CD8-positive, alpha-beta memory T cell (primary cell): ENCODE results near the gene PRICKLE1. TPM values are rescaled to one million over a fixed set of nuclear protein-coding genes. Genes with fewer than 3 reads are reported as not detected.

Experiments used
- CTCF ChIA-PET: fragments of 350-600 bp; sonication (Branson Sonifier 250); formaldehyde crosslinking; loops from one replicate; lab custom pipeline; 2021; ENCODE audit warnings: antibody characterized with exemption; lab: Charles Lee
- POLR2A ChIA-PET: fragments of 350-600 bp; sonication (Branson Sonifier 250); formaldehyde crosslinking; loops from one replicate; lab custom pipeline; 2021; ENCODE audit warnings: antibody characterized with exemption; lab: Charles Lee
- DNase-seq, 5 donors: peaks; one replicate each; pipeline versions ENCODE4 v3.0.0 to v3.0.0-alpha.2; 2020 to 2022; ENCODE audit warnings: mixed read lengths in 1 of 5
- H3K27ac ChIP-seq: one replicate; pipeline ENCODE4 v1.7.0; 2013; ENCODE audit warnings: low read depth, mild to moderate bottlenecking, low read length, moderate library complexity
- H3K27me3 ChIP-seq: 2 replicates; pipeline ENCODE4 v1.7.0; 2013; ENCODE audit warnings: low read length, mild to moderate bottlenecking; ENCODE audit not compliant: insufficient read depth, poor library complexity, severe bottlenecking
- H3K36me3 ChIP-seq: 2 replicates; pipeline ENCODE4 v1.7.0; 2013; ENCODE audit warnings: mild to moderate bottlenecking, low read length, moderate library complexity; ENCODE audit not compliant: insufficient read depth
- H3K4me1 ChIP-seq: 2 replicates; pipeline ENCODE4 v1.7.0; 2013; ENCODE audit warnings: mild to moderate bottlenecking, low read length, moderate library complexity; ENCODE audit not compliant: insufficient read depth
- H3K4me3 ChIP-seq: 2 replicates; pipeline ENCODE4 v1.7.0; 2013; ENCODE audit warnings: mild to moderate bottlenecking, low read length
- H3K9me3 ChIP-seq: 2 replicates; pipeline ENCODE4 v1.7.0; 2013; ENCODE audit warnings: mild to moderate bottlenecking, low read length
- H3K27ac Mint-ChIP-seq, 8 donors: one replicate each; pipeline ENCODE4 v1.8.0; 2020 to 2021; ENCODE audit warnings: mixed read lengths in 8 of 8, mild to moderate bottlenecking in 6 of 8, inconsistent platforms in 3 of 8, moderate library complexity in 3 of 8
- H3K27me3 Mint-ChIP-seq, 2 donors: one replicate each; pipeline ENCODE4 v1.8.0; 2020 to 2021; ENCODE audit warnings: mixed read lengths in 2 of 2, mild to moderate bottlenecking in 1 of 2, moderate library complexity in 1 of 2
- H3K36me3 Mint-ChIP-seq, 3 donors: one replicate each; pipeline ENCODE4 v1.8.0; 2020 to 2021; ENCODE audit warnings: mixed read lengths in 3 of 3, inconsistent platforms in 1 of 3, mild to moderate bottlenecking in 1 of 3
- H3K4me1 Mint-ChIP-seq, 3 donors: one replicate each; pipeline ENCODE4 v1.8.0; 2020 to 2021; ENCODE audit warnings: mixed read lengths in 3 of 3, inconsistent platforms in 1 of 3, mild to moderate bottlenecking in 1 of 3
- H3K4me3 Mint-ChIP-seq, 7 donors: one replicate each; pipeline ENCODE4 v1.8.0; 2020 to 2021; ENCODE audit warnings: mixed read lengths in 7 of 7, mild to moderate bottlenecking in 6 of 7, moderate library complexity in 4 of 7, inconsistent platforms in 2 of 7
- H3K9me3 Mint-ChIP-seq, 5 donors: one replicate each; pipeline ENCODE4 v1.8.0; 2020 to 2022; ENCODE audit warnings: mixed read lengths in 5 of 5, mild to moderate bottlenecking in 3 of 5, moderate library complexity in 2 of 5, inconsistent platforms in 1 of 5
- polyA plus RNA-seq: library from polyadenylated mRNA; unstranded; fragments of 300-500 nt; fragmentation: Illumina TruSeq; gene quantifications from one replicate; pipeline ENCODE4 v1.2.3, GENCODE V29; 2021
- total RNA-seq, 2 experiments: library from RNA; stranded (reverse); gene quantifications; one replicate each; pipeline ENCODE4 v1.2.3, GENCODE V29; 2021

PRICKLE1 gene
- total and polyA plus RNA-seq, 3 experiments from 2014 or later = 0.53 TPM; not detected in 2

GRCh38 chr12:42482041-42482747 is 107.4 kb downstream of the PRICKLE1 start:
- Mint-ChIP-seq H3K4me1 (peaks cover 9 to 14% (median 13%) of the 10 kb centered on the region in 3 donors), H3K9me3 (no peaks in the 10 kb centered on the region), H3K4me3 (peak overlapping the region; percentile 71 to 77 (median 74)), H3K36me3 (no peaks in the 10 kb centered on the region), H3K27ac (peak overlapping the region in 1 of 8 donors; percentile 17), H3K27me3 (peaks cover 25 to 78% of the 10 kb centered on the region in 2 donors)
- POLR2A ChIA-PET = no interaction called here
- Histone ChIP-seq H3K4me1 (peaks cover 7% of the 10 kb centered on the region), H3K27me3 (peaks cover 17% of the 10 kb centered on the region), H3K36me3 (no peaks in the 10 kb centered on the region), H3K9me3 (no peaks in the 10 kb centered on the region), H3K4me3 (no peak overlapping the region), H3K27ac (no peak overlapping the region)
- CTCF ChIA-PET = interaction anchor here (1.0 to 1.8 kb wide), 2 partner anchors 13 to 24 kb away, joined by 3 to 5 read pairs; no protein-coding TSS in a partner anchor
- DNase-seq = no peak

- no peak overlapping the region for H3K4me3 ChIP-seq
- CTCF ChIA-PET = no interaction called here
Measured at GRCh38 chr12:42481368-42481767, 108.2 kb downstream of the PRICKLE1 start.

DNA sequence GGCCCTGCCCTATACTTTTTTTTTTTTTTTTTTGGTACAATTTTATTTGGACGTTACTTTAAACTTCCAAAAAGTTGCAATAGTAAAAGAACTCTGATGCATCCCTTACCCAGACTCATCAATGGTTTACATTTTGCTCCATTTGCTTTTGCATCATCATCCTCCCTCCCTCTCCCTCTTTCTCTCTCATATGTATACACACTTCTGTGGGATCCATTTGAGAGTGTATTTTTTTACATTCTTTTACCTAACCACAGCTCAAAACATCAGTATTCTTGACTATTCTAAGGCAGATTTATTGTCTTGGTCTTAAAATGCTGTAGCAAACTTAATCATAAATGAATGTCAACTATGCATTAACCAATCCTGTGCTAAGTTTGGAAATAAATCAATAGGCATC is 111.6 kb downstream of the PRICKLE1 start:
- Histone ChIP-seq H3K4me3 (no peak overlapping the region), H3K27me3 (peaks cover 12% of the 10 kb centered on the region), H3K9me3 (no peaks in the 10 kb centered on the region), H3K4me1 (peaks cover 4% of the 10 kb centered on the region), H3K36me3 (no peaks in the 10 kb centered on the region), H3K27ac (no peak overlapping the region)
- DNase-seq = no peak
- Mint-ChIP-seq H3K4me1 (peaks cover 3 to 5% (median 4%) of the 10 kb centered on the region in 3 donors), H3K36me3 (no peaks in the 10 kb centered on the region), H3K27me3 (peaks cover 19 to 70% of the 10 kb centered on the region in 2 donors), H3K9me3 (no peaks in the 10 kb centered on the region), H3K27ac (no peak overlapping the region), H3K4me3 (no peak overlapping the region)
- ChIA-PET POLR2A (no interaction called here), CTCF (no interaction called here)

More at GRCh38 chr12:42481368-42481767, 108.2 kb downstream of the PRICKLE1 start:
- Mint-ChIP-seq H3K27me3 (peaks cover 25 to 70% of the 10 kb centered on the region in 2 donors), H3K9me3 (no peaks in the 10 kb centered on the region), H3K36me3 (no peaks in the 10 kb centered on the region), H3K4me1 (peaks cover 9 to 14% (median 13%) of the 10 kb centered on the region in 3 donors), H3K4me3 (peak overlapping the region in 1 of 7 donors; percentile 77), H3K27ac (no peak overlapping the region)
- H3K27me3 ChIP-seq = peaks cover 17% of the 10 kb centered on the region
- POLR2A ChIA-PET = no interaction called here
- DNase-seq = no peak
- peaks cover 7% of the 10 kb centered on the region for H3K4me1 ChIP-seq
- H3K27ac ChIP-seq = no peak overlapping the region
- no peaks in the 10 kb centered on the region for H3K36me3 ChIP-seq
- H3K9me3 ChIP-seq = no peaks in the 10 kb centered on the region

GRCh38 chr12:42475106-42475505 is 114.4 kb downstream of the PRICKLE1 start:
- DNase-seq = no peak
- peaks cover 0 to 2% (median 0%) of the 10 kb centered on the region in 3 donors for H3K4me1 Mint-ChIP-seq
- H3K9me3 ChIP-seq = no peaks in the 10 kb centered on the region
- H3K9me3 Mint-ChIP-seq = no peaks in the 10 kb centered on the region
- ChIA-PET POLR2A (no interaction called here), CTCF (no interaction called here)
- no peak overlapping the region for H3K4me3 ChIP-seq
- H3K27me3 Mint-ChIP-seq = peaks cover 10 to 59% of the 10 kb centered on the region in 2 donors
- H3K4me1 ChIP-seq = no peaks in the 10 kb centered on the region
- no peak overlapping the region for H3K4me3 Mint-ChIP-seq
- no peak overlapping the region for H3K27ac ChIP-seq
- no peaks in the 10 kb centered on the region for H3K36me3 ChIP-seq
- H3K36me3 Mint-ChIP-seq = no peaks in the 10 kb centered on the region
- no peak overlapping the region for H3K27ac Mint-ChIP-seq
- peaks cover 3% of the 10 kb centered on the region for H3K27me3 ChIP-seq

- peaks cover 4 to 57% of the 10 kb centered on the region in 2 donors for H3K27me3 Mint-ChIP-seq
- no peak overlapping the region for H3K27ac Mint-ChIP-seq
- DNase-seq = no peak
- ChIA-PET POLR2A (no interaction called here), CTCF (no interaction called here)
- Histone ChIP-seq H3K4me1 (no peaks in the 10 kb centered on the region), H3K9me3 (no peaks in the 10 kb centered on the region), H3K36me3 (no peaks in the 10 kb centered on the region), H3K27ac (no peak overlapping the region), H3K4me3 (no peak overlapping the region), H3K27me3 (peaks cover 3% of the 10 kb centered on the region)
- no peaks in the 10 kb centered on the region for H3K36me3 Mint-ChIP-seq
- H3K4me1 Mint-ChIP-seq = peaks cover 2 to 9% (median 5%) of the 10 kb centered on the region in 3 donors
- H3K9me3 Mint-ChIP-seq = no peaks in the 10 kb centered on the region
- H3K4me3 Mint-ChIP-seq = no peak overlapping the region
Measured at GRCh38 chr12:42474391-42474790, 115.2 kb downstream of the PRICKLE1 start.

- no peak overlapping the region for H3K4me3 Mint-ChIP-seq
- H3K27ac Mint-ChIP-seq = no peak overlapping the region
- Histone ChIP-seq H3K9me3 (no peaks in the 10 kb centered on the region), H3K36me3 (no peaks in the 10 kb centered on the region), H3K4me1 (no peaks in the 10 kb centered on the region), H3K4me3 (no peak overlapping the region), H3K27ac (no peak overlapping the region), H3K27me3 (peaks cover 3% of the 10 kb centered on the region)
- no peaks in the 10 kb centered on the region for H3K9me3 Mint-ChIP-seq
- CTCF ChIA-PET = no interaction called here
- POLR2A ChIA-PET = no interaction called here
- peaks cover 10 to 17% (median 12%) of the 10 kb centered on the region in 3 donors for H3K4me1 Mint-ChIP-seq
- H3K27me3 Mint-ChIP-seq = peaks cover 6 to 57% of the 10 kb centered on the region in 2 donors
- no peaks in the 10 kb centered on the region for H3K36me3 Mint-ChIP-seq
- no peak for DNase-seq
Measured at GRCh38 chr12:42473561-42473960, 116.0 kb downstream of the PRICKLE1 start.

DNA sequence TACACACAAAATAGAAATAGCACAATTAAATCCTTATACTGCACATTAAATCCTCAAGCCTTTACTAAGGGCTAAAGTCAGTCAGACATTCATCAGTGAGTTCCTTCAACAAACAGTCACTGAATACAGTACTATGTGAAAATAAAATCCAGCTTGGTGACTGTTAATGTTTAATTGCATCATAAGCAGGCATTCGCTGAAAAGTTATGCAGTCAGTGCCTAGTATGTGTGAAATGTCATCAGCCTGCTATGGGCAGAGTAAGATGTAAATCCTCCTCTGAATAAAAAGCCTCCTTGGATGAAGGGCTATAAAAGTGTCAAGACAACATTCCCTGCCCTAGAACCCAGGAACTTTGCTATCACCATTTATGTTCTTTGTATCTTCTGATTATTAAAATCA is 116.4 kb downstream of the PRICKLE1 start:
- Histone ChIP-seq H3K36me3 (no peaks in the 10 kb centered on the region), H3K4me1 (no peaks in the 10 kb centered on the region), H3K4me3 (no peak overlapping the region), H3K9me3 (no peaks in the 10 kb centered on the region), H3K27me3 (peaks cover 3% of the 10 kb centered on the region), H3K27ac (no peak overlapping the region)
- ChIA-PET POLR2A (no interaction called here), CTCF (no interaction called here)
- Mint-ChIP-seq H3K27me3 (peaks cover 8 to 57% of the 10 kb centered on the region in 2 donors), H3K36me3 (no peaks in the 10 kb centered on the region), H3K27ac (no peak overlapping the region), H3K4me3 (no peak overlapping the region), H3K9me3 (no peaks in the 10 kb centered on the region), H3K4me1 (peaks cover 14 to 21% (median 14%) of the 10 kb centered on the region in 3 donors)
- DNase-seq = no peak

DNA sequence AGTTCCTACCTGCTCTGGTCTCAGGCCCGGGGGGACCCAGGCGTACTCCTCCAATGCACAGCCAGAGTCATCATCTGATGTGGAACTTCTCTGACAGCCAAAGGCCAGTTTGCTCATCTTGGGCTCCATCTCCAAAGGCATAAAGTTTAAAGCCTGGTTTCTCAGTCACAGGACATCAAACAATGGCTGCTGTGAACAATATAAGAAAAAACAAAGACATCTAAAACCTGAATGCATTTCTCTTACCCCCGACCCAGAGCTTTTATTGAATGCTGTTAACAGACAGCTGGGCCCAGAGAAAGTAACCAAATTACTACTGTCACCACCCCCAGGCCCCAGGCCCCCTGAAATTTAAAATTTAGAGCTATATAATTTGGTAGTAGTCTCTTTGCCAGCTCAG is 117.2 kb downstream of the PRICKLE1 start:
- H3K27ac ChIP-seq = no peak overlapping the region
- H3K27me3 ChIP-seq = peaks cover 3% of the 10 kb centered on the region
- no peaks in the 10 kb centered on the region for H3K4me1 ChIP-seq
- POLR2A ChIA-PET = no interaction called here
- Mint-ChIP-seq H3K27me3 (peaks cover 10 to 50% of the 10 kb centered on the region in 2 donors), H3K36me3 (no peaks in the 10 kb centered on the region), H3K9me3 (no peaks in the 10 kb centered on the region), H3K4me3 (no peak overlapping the region), H3K4me1 (peaks cover 14 to 22% (median 14%) of the 10 kb centered on the region in 3 donors), H3K27ac (no peak overlapping the region)
- no peak for DNase-seq
- no peak overlapping the region for H3K4me3 ChIP-seq
- no peaks in the 10 kb centered on the region for H3K9me3 ChIP-seq
- H3K36me3 ChIP-seq = no peaks in the 10 kb centered on the region
- CTCF ChIA-PET = no interaction called here
